ENCODE measurements around the gene ST7L. TPM values are rescaled to one million over a fixed set of nuclear protein-coding genes. Genes with fewer than 3 reads are reported as not detected.

Gene ST7L
- total RNA-seq, 1 experiment from 2014 or later: 13.6 TPM

GRCh38 chr1:112511897-112512296 lies 107.0 kb downstream of the ST7L start:
- Histone ChIP-seq H3K4me3 (ENCODE audit: low read depth, low read length) (no peak overlapping the region), H3K27me3 (replicated peaks; ENCODE audit: control insufficient read depth, insufficient read depth, low read length) (no peaks in the 10 kb centered on the region), H3K9me3 (no peaks in the 10 kb centered on the region), H3K4me1 (no peaks in the 10 kb centered on the region), H3K36me3 (ENCODE audit: control insufficient read depth, insufficient read depth, low read length) (no peaks in the 10 kb centered on the region)
- Mint-ChIP-seq H3K36me3 (ENCODE audit: insufficient read depth, unreplicated experiment) (no peaks in the 10 kb centered on the region), H3K4me3 (ENCODE audit: unreplicated experiment) (no peak overlapping the region), H3K27ac (ENCODE audit: unreplicated experiment) (no peak overlapping the region), H3K4me1 (ENCODE audit: low read depth, unreplicated experiment) (no peaks in the 10 kb centered on the region), H3K9me3 (ENCODE audit: unreplicated experiment) (no peaks in the 10 kb centered on the region), H3K27me3 (ENCODE audit: insufficient read depth, unreplicated experiment) (peaks cover 8% of the 10 kb centered on the region)
- ChIA-PET CTCF (no interaction called here), POLR2A (no interaction called here)
- no peak for DNase-seq
- intact Hi-C loops (cut with micrococcal nuclease; ENCODE audit: unreplicated experiment): no loop called here
- no peak for TF ChIP-seq CTCF (IDR thresholded peaks at IDR 0.05; ENCODE audit: insufficient read depth in 1 of 2, low read depth in 1 of 2, low read length in 1 of 2, severe bottlenecking in 1 of 2, unreplicated experiment in 1 of 2)
- no TSS peak for BruUV-seq (replicated peaks)

GRCh38 chr1:112510340-112510739 lies 108.6 kb downstream of the ST7L start:
- ChIA-PET CTCF (no interaction called here), POLR2A (no interaction called here)
- BruUV-seq (replicated peaks): no TSS peak
- Mint-ChIP-seq H3K4me3 (ENCODE audit: unreplicated experiment) (peak overlapping the region; percentile 71), H3K4me1 (ENCODE audit: low read depth, unreplicated experiment) (no peaks in the 10 kb centered on the region), H3K36me3 (ENCODE audit: insufficient read depth, unreplicated experiment) (no peaks in the 10 kb centered on the region), H3K9me3 (ENCODE audit: unreplicated experiment) (no peaks in the 10 kb centered on the region), H3K27ac (ENCODE audit: unreplicated experiment) (no peak overlapping the region), H3K27me3 (ENCODE audit: insufficient read depth, unreplicated experiment) (peaks cover 8% of the 10 kb centered on the region)
- no peaks in the 10 kb centered on the region for H3K9me3 ChIP-seq
- no peaks in the 10 kb centered on the region for H3K4me1 ChIP-seq
- no peaks in the 10 kb centered on the region for H3K36me3 ChIP-seq (ENCODE audit: control insufficient read depth, insufficient read depth, low read length)
- no peak for TF ChIP-seq CTCF (IDR thresholded peaks at IDR 0.05; ENCODE audit: insufficient read depth in 1 of 2, low read depth in 1 of 2, low read length in 1 of 2, severe bottlenecking in 1 of 2, unreplicated experiment in 1 of 2)
- no peak for DNase-seq
- intact Hi-C loops (cut with micrococcal nuclease; ENCODE audit: unreplicated experiment): no loop called here
- no peaks in the 10 kb centered on the region for H3K27me3 ChIP-seq (replicated peaks; ENCODE audit: control insufficient read depth, insufficient read depth, low read length)
- no peak overlapping the region for H3K4me3 ChIP-seq (ENCODE audit: low read depth, low read length)

- Mint-ChIP-seq H3K4me1 (ENCODE audit: low read depth, unreplicated experiment) (no peaks in the 10 kb centered on the region), H3K36me3 (ENCODE audit: insufficient read depth, unreplicated experiment) (no peaks in the 10 kb centered on the region), H3K27me3 (ENCODE audit: insufficient read depth, unreplicated experiment) (peaks cover 8% of the 10 kb centered on the region), H3K27ac (ENCODE audit: unreplicated experiment) (no peak overlapping the region), H3K9me3 (ENCODE audit: unreplicated experiment) (no peaks in the 10 kb centered on the region), H3K4me3 (ENCODE audit: unreplicated experiment) (peak overlapping the region; percentile 71)
- intact Hi-C loops (cut with micrococcal nuclease; ENCODE audit: unreplicated experiment): no loop called here
- Histone ChIP-seq H3K4me1 (no peaks in the 10 kb centered on the region), H3K27me3 (replicated peaks; ENCODE audit: control insufficient read depth, insufficient read depth, low read length) (no peaks in the 10 kb centered on the region), H3K4me3 (ENCODE audit: low read depth, low read length) (no peak overlapping the region), H3K36me3 (ENCODE audit: control insufficient read depth, insufficient read depth, low read length) (no peaks in the 10 kb centered on the region), H3K9me3 (no peaks in the 10 kb centered on the region)
- CTCF ChIA-PET: no interaction called here
- no TSS peak for BruUV-seq (replicated peaks)
- TF ChIP-seq CTCF (IDR thresholded peaks at IDR 0.05; ENCODE audit: insufficient read depth in 1 of 2, low read depth in 1 of 2, low read length in 1 of 2, severe bottlenecking in 1 of 2, unreplicated experiment in 1 of 2): no peak
- DNase-seq: no peak
- POLR2A ChIA-PET: no interaction called here
Measured at GRCh38 chr1:112509660-112510178, 109.2 kb downstream of the ST7L start.

Data from Caco-2 (cell line).